IPS-18a (cell line): Measurements from ENCODE around the gene COMT.
A peak's percentile ranks its signal among the peaks of the same experiment; 100 is the strongest.
"Not testable (repeated sequence)": the region's sequence is repeated elsewhere in the genome, so short reads cannot be mapped to it uniquely, and the experiment has no call there.

ENCODE experiments used
- H3K27ac ChIP-seq: one replicate; pipeline ENCODE4 v1.5.1; 2013; ENCODE audit warnings: low read length
- H3K27me3 ChIP-seq: one replicate; pipeline ENCODE4 v1.6.1; 2013; ENCODE audit warnings: mild to moderate bottlenecking, low read length; ENCODE audit not compliant: control insufficient read depth, insufficient read depth
- H3K36me3 ChIP-seq: one replicate; pipeline ENCODE4 v1.6.1; 2013; ENCODE audit warnings: low read depth, low read length; ENCODE audit not compliant: control insufficient read depth
- H3K4me1 ChIP-seq: one replicate; pipeline ENCODE4 v1.6.1; 2013; ENCODE audit warnings: low read depth, low read length; ENCODE audit not compliant: control insufficient read depth
- H3K4me3 ChIP-seq: one replicate; pipeline ENCODE4 v1.5.1; 2013; ENCODE audit warnings: low read length
- H3K9ac ChIP-seq: one replicate; pipeline ENCODE4 v1.6.1; 2013; ENCODE audit warnings: mild to moderate bottlenecking, low read length, moderate library complexity
- H3K9me3 ChIP-seq: one replicate; pipeline ENCODE4 v1.6.1; 2013; ENCODE audit warnings: low read depth, low read length; ENCODE audit not compliant: control insufficient read depth

The COMT gene

GRCh38 chr22:19935123-19935718, 6.4 kb upstream of the COMT start:
- H3K4me1 ChIP-seq, H3K36me3 ChIP-seq, H3K27ac ChIP-seq, H3K9me3 ChIP-seq, H3K27me3 ChIP-seq, H3K9ac ChIP-seq, H3K4me3 ChIP-seq: not testable (repeated sequence)

GRCh38 chr22:19936513-19936912, 5.1 kb upstream of the COMT start:
- no peak overlapping the region for H3K4me3 ChIP-seq
- H3K27ac ChIP-seq = no peak overlapping the region
- no peaks in the 10 kb centered on the region for H3K36me3 ChIP-seq
- H3K4me1 ChIP-seq = no peaks in the 10 kb centered on the region
- H3K27me3 ChIP-seq = no peaks in the 10 kb centered on the region
- no peak overlapping the region for H3K9ac ChIP-seq
- no peaks in the 10 kb centered on the region for H3K9me3 ChIP-seq

GRCh38 chr22:19937616-19938473, 3.7 kb upstream of the COMT start:
- Histone ChIP-seq H3K4me1 (peaks cover 11% of the 10 kb centered on the region), H3K9ac (no peak overlapping the region), H3K4me3 (no peak overlapping the region), H3K36me3 (no peaks in the 10 kb centered on the region), H3K9me3 (no peaks in the 10 kb centered on the region), H3K27ac (no peak overlapping the region), H3K27me3 (no peaks in the 10 kb centered on the region)

GRCh38 chr22:19940536-19941364, 822 bp upstream of the COMT start:
- H3K27me3 ChIP-seq = no peaks in the 10 kb centered on the region
- no peaks in the 10 kb centered on the region for H3K36me3 ChIP-seq
- no peak overlapping the region for H3K27ac ChIP-seq
- H3K4me3 ChIP-seq = peak overlapping the region; percentile 82
- peaks cover 20% of the 10 kb centered on the region for H3K4me1 ChIP-seq
- no peaks in the 10 kb centered on the region for H3K9me3 ChIP-seq
- peak overlapping the region; percentile 73 for H3K9ac ChIP-seq

GRCh38 chr22:19942157-19943081, 847 bp downstream of the COMT start:
- peak overlapping the region; percentile 56 for H3K27ac ChIP-seq

GRCh38 chr22:19943082-19944026, 1.8 kb downstream of the COMT start:
- H3K4me1 ChIP-seq = peaks cover 20% of the 10 kb centered on the region
- H3K27me3 ChIP-seq = no peaks in the 10 kb centered on the region
- H3K27ac ChIP-seq = no peak overlapping the region
- H3K36me3 ChIP-seq = no peaks in the 10 kb centered on the region
- peak overlapping the region; percentile 82 for H3K4me3 ChIP-seq
- no peaks in the 10 kb centered on the region for H3K9me3 ChIP-seq
- H3K9ac ChIP-seq = peak overlapping the region; percentile 73

More at GRCh38 chr22:19942157-19943081, 847 bp downstream of the COMT start:
- Histone ChIP-seq H3K4me3 (peak overlapping the region; percentile 82), H3K9ac (peak overlapping the region; percentile 73), H3K36me3 (no peaks in the 10 kb centered on the region), H3K27me3 (no peaks in the 10 kb centered on the region), H3K4me1 (peaks cover 20% of the 10 kb centered on the region), H3K9me3 (no peaks in the 10 kb centered on the region)

GRCh38 chr22:19948057-19948760, 6.6 kb downstream of the COMT start:
- Histone ChIP-seq H3K9ac (no peak overlapping the region), H3K9me3 (no peaks in the 10 kb centered on the region), H3K36me3 (no peaks in the 10 kb centered on the region), H3K27me3 (no peaks in the 10 kb centered on the region), H3K4me3 (no peak overlapping the region), H3K4me1 (peaks cover 6% of the 10 kb centered on the region), H3K27ac (no peak overlapping the region)

GRCh38 chr22:19951346-19951745, 9.8 kb downstream of the COMT start:
- Histone ChIP-seq H3K27ac (no peak overlapping the region), H3K27me3 (no peaks in the 10 kb centered on the region), H3K9ac (no peak overlapping the region), H3K9me3 (no peaks in the 10 kb centered on the region), H3K36me3 (no peaks in the 10 kb centered on the region), H3K4me1 (no peaks in the 10 kb centered on the region), H3K4me3 (no peak overlapping the region)

GRCh38 chr22:19955241-19956128, 13.9 kb downstream of the COMT start:
- Histone ChIP-seq H3K36me3 (no peaks in the 10 kb centered on the region), H3K4me1 (peaks cover 7% of the 10 kb centered on the region), H3K27me3 (no peaks in the 10 kb centered on the region), H3K9ac (no peak overlapping the region), H3K27ac (no peak overlapping the region), H3K4me3 (no peak overlapping the region), H3K9me3 (no peaks in the 10 kb centered on the region)
